K562 (cell line): Measurements from ENCODE around the gene DTX3. TPM values are rescaled to one million over a fixed set of nuclear protein-coding genes. Genes with fewer than 3 reads are reported as not detected.
A peak's percentile ranks its signal among the peaks of the same experiment; 100 is the strongest.

Experiments used
- ARID1B ChIP-seq: fragments of 450-650 bp; IDR thresholded peaks from 2 replicates; pipeline ENCODE4 v1.6.1; 2016; ENCODE audit warnings: antibody characterized with exemption, mild to moderate bottlenecking, inconsistent platforms
- CCNT2 ChIP-seq: IDR thresholded peaks from 2 replicates; pipeline ENCODE4 v1.6.1; 2011; ENCODE audit warnings: borderline replicate concordance, low read depth, mild to moderate bottlenecking, moderate library complexity, mixed read lengths, low read length; ENCODE audit not compliant: insufficient read length; ENCODE audit errors: extremely low read depth
- E4F1 ChIP-seq: fragments of 250-450 bp; sonication (Bioruptor Pico); IDR thresholded peaks from 2 replicates; pipeline ENCODE4 v1.5.0; 2021; ENCODE audit warnings: mild to moderate bottlenecking, borderline replicate concordance
- GABPB1 ChIP-seq: sonication (generic); formaldehyde crosslinking; IDR thresholded peaks from 2 replicates; pipeline ENCODE4 v1.8.0; 2022; ENCODE audit warnings: mild to moderate bottlenecking, missing genetic modification reagents
- MXI1 ChIP-seq: IDR thresholded peaks from 2 replicates; pipeline ENCODE4 v1.6.1; 2011; ENCODE audit warnings: low read depth, mild to moderate bottlenecking, improper control_type of control experiment, low read length
- PML ChIP-seq: IDR thresholded peaks from 2 replicates; pipeline ENCODE4 v1.6.1; 2012; ENCODE audit warnings: low read length, inconsistent platforms
- POLR2H ChIP-seq: IDR thresholded peaks from 2 replicates; pipeline ENCODE4 v1.6.1; 2016; ENCODE audit warnings: missing genetic modification characterization, low read depth, mild to moderate bottlenecking, control low read depth, missing compliant biosample characterization, moderate library complexity
- PRPF4 ChIP-seq: fragments of 200-400 bp; formaldehyde crosslinking; IDR thresholded peaks from one replicate; pipeline ENCODE4 v1.6.1; 2017; ENCODE audit warnings: low read length, low read depth, mild to moderate bottlenecking; ENCODE audit not compliant: insufficient read depth, poor library complexity, severe bottlenecking
- RCOR1 ChIP-seq, 2 experiments: IDR thresholded peaks; 2 replicates each; pipeline ENCODE4 v1.6.1; 2012; ENCODE audit warnings: low read depth in 2 of 2, low read length in 2 of 2, borderline replicate concordance in 1 of 2, improper control_type of control experiment in 1 of 2
- SP1 ChIP-seq: sonication (generic); formaldehyde crosslinking; IDR thresholded peaks from 2 replicates; pipeline ENCODE4 v1.8.1; 2022; ENCODE audit warnings: mild to moderate bottlenecking, missing genetic modification reagents
- TEAD4 ChIP-seq, 2 experiments: sonication (generic) in 1 of 2; formaldehyde crosslinking in 1 of 2; IDR thresholded peaks; 2 replicates each; pipeline versions ENCODE4 v1.6.1 to v1.8.0; 2012 to 2022; ENCODE audit warnings: borderline replicate concordance in 1 of 2, inconsistent platforms in 1 of 2, low read length in 1 of 2, mild to moderate bottlenecking in 1 of 2, missing genetic modification reagents in 1 of 2
- THAP7 ChIP-seq: fragments of 250-450 bp; sonication (Bioruptor Pico); IDR thresholded peaks from 2 replicates; pipeline ENCODE4 v1.5.0; 2021
- TSC22D4 ChIP-seq: fragments of 450-650 bp; IDR thresholded peaks from 2 replicates; pipeline ENCODE4 v1.6.1; 2016; ENCODE audit warnings: missing genetic modification characterization, missing biosample characterization, control low read depth
- ZBTB1 ChIP-seq: sonication (generic); formaldehyde crosslinking; IDR thresholded peaks from 2 replicates; pipeline ENCODE4 v1.8.1; 2023; ENCODE audit warnings: missing genetic modification reagents, low read depth, mild to moderate bottlenecking, borderline replicate concordance
- ZFP30 ChIP-seq: fragments of 250-450 bp; sonication (Bioruptor Pico); IDR thresholded peaks from 2 replicates; pipeline ENCODE4 v1.8.0; 2022; ENCODE audit warnings: moderate library complexity, mild to moderate bottlenecking, inconsistent platforms, borderline replicate concordance
- ZNF274 ChIP-seq: IDR thresholded peaks from 2 replicates; pipeline ENCODE4 v1.6.1; 2011; ENCODE audit warnings: low read depth, mild to moderate bottlenecking, low read length, moderate library complexity, borderline replicate concordance
- ZNF668 ChIP-seq: fragments of 250-450 bp; sonication (Bioruptor Pico); IDR thresholded peaks from 2 replicates; pipeline ENCODE4 v1.8.0; 2022; ENCODE audit warnings: mild to moderate bottlenecking, inconsistent platforms
- polyA plus RNA-seq, 8 experiments: library from polyadenylated mRNA; depleted of rRNA in 4 of 8; stranded (reverse) in 5 of 8; unstranded in 3 of 8; fragments of >200 nt; fragmentation: Nextera tagmentation in 2 of 8; fragmentation: Illumina TruSeq in 1 of 8; extraction: Ambion mirVana in 2 of 8; extraction: Trizol in 1 of 8; gene quantifications; 2 replicates each; pipeline versions ENCODE4 v1.2.1 to v1.2.3, GENCODE V29; 2011 to 2014; ENCODE audit warnings: inconsistent platforms in 1 of 8, missing spikeins in 1 of 8
- total RNA-seq, 7 experiments: library from RNA; depleted of rRNA in 6 of 7; stranded (reverse); fragments of >200 nt in 6 of 7; fragmentation: Illumina TruSeq in 2 of 7; extraction: Trizol in 2 of 7; gene quantifications; 2 replicates each; pipeline versions ENCODE4 v1.2.1 to v1.2.3, GENCODE V29; 2011 to 2021; ENCODE audit warnings: low replicate concordance in 1 of 7
- TF ChIP-seq, protein P1 (sequence below): fragments of 200-400 bp; formaldehyde crosslinking; IDR thresholded peaks from 2 replicates; pipeline ENCODE4 v1.6.1; 2017; ENCODE audit warnings: mild to moderate bottlenecking, low read depth, low read length, moderate library complexity
- TF ChIP-seq, protein P2 (sequence below): sonication (generic); formaldehyde crosslinking; IDR thresholded peaks from 2 replicates; pipeline ENCODE4 v1.8.0; 2022; ENCODE audit warnings: mild to moderate bottlenecking, missing genetic modification reagents

DTX3 gene
- total and polyA plus RNA-seq, 9 of the 15 experiments (the other 6 are each of a cell fraction or from before 2014, with no cell fraction given), result 0.03 to 0.09 (median 0.06) TPM; not detected in 6

DNA sequence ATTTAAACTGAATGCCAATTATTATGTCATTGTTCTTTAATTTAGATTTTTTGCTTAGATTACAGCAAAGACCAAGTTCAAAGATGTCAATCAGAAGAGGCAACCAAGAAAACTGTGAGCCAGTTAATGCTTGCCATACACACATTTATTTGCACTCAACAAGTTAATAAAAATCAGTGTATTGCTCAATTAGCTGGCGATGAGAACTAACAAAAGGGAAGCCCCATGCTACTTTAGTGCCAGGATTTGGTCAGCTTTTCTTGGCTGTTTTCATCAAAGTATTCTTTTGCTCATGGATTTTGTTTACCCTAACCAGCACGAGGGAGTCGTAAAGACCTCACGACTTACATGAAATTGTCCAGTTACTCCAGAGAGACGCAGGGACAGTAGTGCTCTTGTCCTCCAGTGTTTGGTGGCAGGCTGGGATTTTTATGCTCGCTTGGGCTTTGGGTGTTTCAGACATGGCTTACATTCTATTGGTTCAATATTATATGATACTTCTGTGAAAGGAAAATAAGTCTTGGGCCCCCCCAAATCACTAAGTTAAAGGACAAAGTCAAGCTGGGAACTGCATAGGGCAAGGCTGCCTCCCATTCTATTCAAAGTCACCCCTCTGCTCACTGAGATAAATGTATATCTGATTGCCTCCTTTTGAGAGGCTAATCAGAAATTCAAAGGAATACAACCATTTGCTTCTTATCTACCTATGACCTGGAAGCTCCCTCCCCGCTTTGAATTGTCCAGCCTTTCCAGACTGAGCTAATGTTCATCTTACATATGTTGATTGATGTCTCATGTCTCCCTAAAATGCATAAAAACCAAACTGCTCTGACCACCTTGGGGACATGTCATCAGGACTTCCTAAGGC lies 35.8 kb downstream of the DTX3 start (continued):
- TF ChIP-seq, protein P1, sequence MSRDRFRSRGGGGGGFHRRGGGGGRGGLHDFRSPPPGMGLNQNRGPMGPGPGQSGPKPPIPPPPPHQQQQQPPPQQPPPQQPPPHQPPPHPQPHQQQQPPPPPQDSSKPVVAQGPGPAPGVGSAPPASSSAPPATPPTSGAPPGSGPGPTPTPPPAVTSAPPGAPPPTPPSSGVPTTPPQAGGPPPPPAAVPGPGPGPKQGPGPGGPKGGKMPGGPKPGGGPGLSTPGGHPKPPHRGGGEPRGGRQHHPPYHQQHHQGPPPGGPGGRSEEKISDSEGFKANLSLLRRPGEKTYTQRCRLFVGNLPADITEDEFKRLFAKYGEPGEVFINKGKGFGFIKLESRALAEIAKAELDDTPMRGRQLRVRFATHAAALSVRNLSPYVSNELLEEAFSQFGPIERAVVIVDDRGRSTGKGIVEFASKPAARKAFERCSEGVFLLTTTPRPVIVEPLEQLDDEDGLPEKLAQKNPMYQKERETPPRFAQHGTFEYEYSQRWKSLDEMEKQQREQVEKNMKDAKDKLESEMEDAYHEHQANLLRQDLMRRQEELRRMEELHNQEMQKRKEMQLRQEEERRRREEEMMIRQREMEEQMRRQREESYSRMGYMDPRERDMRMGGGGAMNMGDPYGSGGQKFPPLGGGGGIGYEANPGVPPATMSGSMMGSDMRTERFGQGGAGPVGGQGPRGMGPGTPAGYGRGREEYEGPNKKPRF, result no peak
- TF ChIP-seq THAP7 (CRISPR knock-in tag) (no peak), E4F1 (CRISPR knock-in tag) (no peak), MXI1 (no peak), TSC22D4 (no peak), ARID1B (peak; percentile 67; the same call in 1 of the 2 replicates), RCOR1 (IDR thresholded peaks at IDR 0.05; ENCODE audit: borderline replicate concordance in 1 of 2, low read depth in 2 of 2, low read length in 2 of 2) (0 out of 4 replicates have a peak, but pooled peaks of 1 of the 2 experiments have one; percentile 12), POLR2H (tag) (no peak), ZBTB1 (CRISPR knock-in tag) (no peak), ZNF274 (no peak), GABPB1 (no peak), CCNT2 (no peak), PRPF4 (no peak), SP1 (CRISPR knock-in tag) (no peak), PML (no peak), ZNF668 (CRISPR knock-in tag) (no peak), TEAD4 (IDR thresholded peaks at IDR 0.05; ENCODE audit: low read length) (peak; percentile 21; the same call in 1 of the 2 replicates), TEAD4 (CRISPR knock-in tag; IDR thresholded peaks at IDR 0.05; ENCODE audit: borderline replicate concordance) (no peak), ZFP30 (no peak)
- TF ChIP-seq, protein P2, sequence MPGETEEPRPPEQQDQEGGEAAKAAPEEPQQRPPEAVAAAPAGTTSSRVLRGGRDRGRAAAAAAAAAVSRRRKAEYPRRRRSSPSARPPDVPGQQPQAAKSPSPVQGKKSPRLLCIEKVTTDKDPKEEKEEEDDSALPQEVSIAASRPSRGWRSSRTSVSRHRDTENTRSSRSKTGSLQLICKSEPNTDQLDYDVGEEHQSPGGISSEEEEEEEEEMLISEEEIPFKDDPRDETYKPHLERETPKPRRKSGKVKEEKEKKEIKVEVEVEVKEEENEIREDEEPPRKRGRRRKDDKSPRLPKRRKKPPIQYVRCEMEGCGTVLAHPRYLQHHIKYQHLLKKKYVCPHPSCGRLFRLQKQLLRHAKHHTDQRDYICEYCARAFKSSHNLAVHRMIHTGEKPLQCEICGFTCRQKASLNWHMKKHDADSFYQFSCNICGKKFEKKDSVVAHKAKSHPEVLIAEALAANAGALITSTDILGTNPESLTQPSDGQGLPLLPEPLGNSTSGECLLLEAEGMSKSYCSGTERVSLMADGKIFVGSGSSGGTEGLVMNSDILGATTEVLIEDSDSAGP (CRISPR knock-in tag), result no peak
